IPS-18a (cell line): ENCODE data around the gene DHCR24.

Source experiments
- H3K27ac ChIP-seq: one replicate; pipeline ENCODE4 v1.5.1; 2013; ENCODE audit warnings: low read length
- H3K27me3 ChIP-seq: one replicate; pipeline ENCODE4 v1.6.1; 2013; ENCODE audit warnings: mild to moderate bottlenecking, low read length; ENCODE audit not compliant: control insufficient read depth, insufficient read depth
- H3K36me3 ChIP-seq: one replicate; pipeline ENCODE4 v1.6.1; 2013; ENCODE audit warnings: low read depth, low read length; ENCODE audit not compliant: control insufficient read depth
- H3K4me1 ChIP-seq: one replicate; pipeline ENCODE4 v1.6.1; 2013; ENCODE audit warnings: low read depth, low read length; ENCODE audit not compliant: control insufficient read depth
- H3K4me3 ChIP-seq: one replicate; pipeline ENCODE4 v1.5.1; 2013; ENCODE audit warnings: low read length
- H3K9ac ChIP-seq: one replicate; pipeline ENCODE4 v1.6.1; 2013; ENCODE audit warnings: mild to moderate bottlenecking, low read length, moderate library complexity
- H3K9me3 ChIP-seq: one replicate; pipeline ENCODE4 v1.6.1; 2013; ENCODE audit warnings: low read depth, low read length; ENCODE audit not compliant: control insufficient read depth

The DHCR24 gene

DNA sequence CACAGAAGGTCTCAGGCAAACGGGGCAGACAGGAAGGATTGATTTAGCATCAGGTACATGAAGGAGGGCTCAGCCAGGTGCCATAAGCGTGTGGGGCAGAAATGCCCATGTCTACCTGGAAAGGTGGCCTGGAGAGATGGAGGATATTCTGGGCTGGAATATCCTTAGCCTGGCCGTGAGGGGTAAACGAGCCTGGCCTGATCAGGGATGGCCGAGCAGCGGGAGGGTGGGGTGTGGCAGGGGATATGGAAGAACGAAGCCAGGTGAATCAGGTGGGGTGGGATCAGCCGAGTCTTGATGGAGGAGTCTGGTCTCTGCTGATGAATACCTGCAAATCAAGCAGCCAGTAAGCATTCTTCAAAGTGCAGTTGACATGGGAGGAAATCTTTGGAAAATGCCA, 50.4 kb downstream of the DHCR24 start:
- H3K27me3 ChIP-seq, result no peaks in the 10 kb centered on the region
- no peak overlapping the region for H3K4me3 ChIP-seq
- H3K9ac ChIP-seq, result no peak overlapping the region
- H3K36me3 ChIP-seq, result no peaks in the 10 kb centered on the region
- no peaks in the 10 kb centered on the region for H3K4me1 ChIP-seq
- H3K27ac ChIP-seq, result no peak overlapping the region
- no peaks in the 10 kb centered on the region for H3K9me3 ChIP-seq

GRCh38 chr1:54835970-54836369, 51.0 kb downstream of the DHCR24 start:
- Histone ChIP-seq H3K4me3 (no peak overlapping the region), H3K27ac (no peak overlapping the region), H3K36me3 (no peaks in the 10 kb centered on the region), H3K4me1 (no peaks in the 10 kb centered on the region), H3K9me3 (no peaks in the 10 kb centered on the region), H3K27me3 (no peaks in the 10 kb centered on the region), H3K9ac (no peak overlapping the region)

DNA sequence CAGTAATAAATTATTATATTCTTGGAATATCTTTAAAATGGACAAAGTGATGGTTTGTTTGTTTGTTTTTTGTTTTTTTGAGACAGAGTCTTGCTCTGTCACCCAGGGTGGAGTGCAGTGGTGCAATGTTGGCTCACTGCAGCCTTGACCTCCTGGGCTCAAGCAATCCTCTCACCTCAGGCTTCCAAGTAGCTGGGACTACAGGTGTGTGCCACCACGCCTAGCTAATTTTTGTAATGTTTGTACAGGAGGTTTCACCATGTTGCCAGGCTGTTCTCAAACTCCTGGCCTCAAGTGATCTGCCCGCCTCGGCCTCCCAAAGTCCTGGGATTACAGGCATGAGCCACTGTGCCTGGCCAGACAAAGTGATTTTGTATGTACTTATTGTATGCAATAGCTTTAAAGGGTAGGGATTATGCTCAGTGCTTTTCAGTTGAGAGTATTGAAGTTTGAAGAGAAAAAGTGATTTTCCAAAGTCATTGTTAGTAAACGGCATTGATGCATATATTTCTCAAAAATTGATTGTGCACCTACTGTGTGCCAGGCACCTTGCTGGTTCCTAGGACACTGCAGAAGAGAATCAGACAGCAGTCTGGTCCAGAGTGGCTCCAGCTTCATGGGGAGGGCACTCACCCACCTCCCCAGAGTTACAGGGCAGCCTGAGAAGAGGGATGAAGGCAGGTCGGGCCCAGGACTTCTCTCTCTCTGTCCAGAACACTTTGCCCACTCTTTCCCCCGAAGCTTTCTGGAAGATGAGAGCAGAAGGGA, 51.7 kb downstream of the DHCR24 start:
- H3K27me3 ChIP-seq, result no peaks in the 10 kb centered on the region
- no peaks in the 10 kb centered on the region for H3K36me3 ChIP-seq
- H3K27ac ChIP-seq, result no peak overlapping the region
- no peak overlapping the region for H3K4me3 ChIP-seq
- no peaks in the 10 kb centered on the region for H3K4me1 ChIP-seq
- H3K9me3 ChIP-seq, result no peaks in the 10 kb centered on the region
- H3K9ac ChIP-seq, result no peak overlapping the region

DNA sequence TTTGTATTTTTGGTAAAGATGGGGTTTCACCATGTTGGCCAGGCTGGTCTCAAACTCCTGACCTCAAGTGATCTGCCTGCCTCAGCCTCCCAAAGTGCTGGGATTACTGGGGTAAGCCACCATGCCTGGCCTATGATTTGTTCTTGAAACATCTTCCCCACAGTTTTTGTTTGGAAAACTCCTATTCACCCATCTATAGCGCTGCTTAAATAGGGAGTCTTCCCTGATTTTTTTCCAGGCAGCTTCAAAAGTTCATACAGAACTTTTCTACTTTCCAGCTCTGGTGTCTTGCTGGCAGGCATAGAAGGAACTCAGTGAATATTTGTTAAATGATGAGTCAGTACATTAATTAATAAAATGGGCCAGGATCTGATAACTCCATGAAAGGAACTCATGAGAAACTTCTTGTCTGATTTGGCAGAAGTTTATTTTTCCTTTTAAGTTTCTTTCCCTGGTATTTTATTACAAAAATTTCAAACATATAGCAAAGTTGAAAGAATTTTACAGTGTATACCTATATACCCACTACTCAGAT, 52.9 kb downstream of the DHCR24 start:
- Histone ChIP-seq H3K9ac (no peak overlapping the region), H3K9me3 (no peaks in the 10 kb centered on the region), H3K4me3 (no peak overlapping the region), H3K36me3 (no peaks in the 10 kb centered on the region), H3K4me1 (no peaks in the 10 kb centered on the region), H3K27me3 (no peaks in the 10 kb centered on the region), H3K27ac (no peak overlapping the region)

- Histone ChIP-seq H3K9me3 (peaks cover 1% of the 10 kb centered on the region), H3K9ac (no peak overlapping the region), H3K4me1 (no peaks in the 10 kb centered on the region), H3K36me3 (no peaks in the 10 kb centered on the region), H3K27me3 (no peaks in the 10 kb centered on the region), H3K27ac (no peak overlapping the region), H3K4me3 (no peak overlapping the region)
These were observed 53.9 kb downstream of the DHCR24 start for GRCh38 chr1:54833121-54833520.

GRCh38 chr1:54826226-54826816, 60.7 kb downstream of the DHCR24 start:
- Histone ChIP-seq H3K4me3 (no peak overlapping the region), H3K9ac (no peak overlapping the region), H3K27me3 (no peaks in the 10 kb centered on the region), H3K4me1 (no peaks in the 10 kb centered on the region), H3K36me3 (no peaks in the 10 kb centered on the region), H3K9me3 (peaks cover 2% of the 10 kb centered on the region), H3K27ac (no peak overlapping the region)

DNA sequence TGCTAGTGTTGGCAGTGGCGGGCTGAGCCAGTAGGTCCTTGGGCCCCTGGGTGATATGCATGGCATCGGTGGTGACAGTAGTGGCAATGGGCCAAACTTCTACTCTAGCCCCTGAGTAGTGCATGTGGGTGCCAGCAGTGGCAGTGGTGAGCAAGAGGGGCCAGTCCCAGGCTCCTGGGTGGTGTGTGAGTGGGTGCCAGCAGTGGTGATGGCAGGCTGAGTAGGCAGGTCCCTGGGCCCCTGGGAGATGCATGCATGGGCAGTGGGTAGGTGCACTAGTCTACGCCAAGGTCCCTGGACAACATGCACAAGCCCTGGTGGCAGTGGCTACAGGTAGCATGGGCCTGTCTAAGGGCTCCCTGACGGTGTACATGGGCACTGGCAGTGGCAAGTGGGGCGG, 61.3 kb downstream of the DHCR24 start:
- no peak overlapping the region for H3K27ac ChIP-seq
- no peaks in the 10 kb centered on the region for H3K27me3 ChIP-seq
- H3K36me3 ChIP-seq, result no peaks in the 10 kb centered on the region
- peaks cover 2% of the 10 kb centered on the region for H3K9me3 ChIP-seq
- H3K4me1 ChIP-seq, result no peaks in the 10 kb centered on the region
- no peak overlapping the region for H3K9ac ChIP-seq
- H3K4me3 ChIP-seq, result no peak overlapping the region

GRCh38 chr1:54823670-54824069, 63.3 kb downstream of the DHCR24 start:
- H3K4me3 ChIP-seq, result no peak overlapping the region
- no peak overlapping the region for H3K27ac ChIP-seq
- no peaks in the 10 kb centered on the region for H3K4me1 ChIP-seq
- no peaks in the 10 kb centered on the region for H3K36me3 ChIP-seq
- H3K9ac ChIP-seq, result no peak overlapping the region
- H3K27me3 ChIP-seq, result no peaks in the 10 kb centered on the region
- peaks cover 2% of the 10 kb centered on the region for H3K9me3 ChIP-seq

DNA sequence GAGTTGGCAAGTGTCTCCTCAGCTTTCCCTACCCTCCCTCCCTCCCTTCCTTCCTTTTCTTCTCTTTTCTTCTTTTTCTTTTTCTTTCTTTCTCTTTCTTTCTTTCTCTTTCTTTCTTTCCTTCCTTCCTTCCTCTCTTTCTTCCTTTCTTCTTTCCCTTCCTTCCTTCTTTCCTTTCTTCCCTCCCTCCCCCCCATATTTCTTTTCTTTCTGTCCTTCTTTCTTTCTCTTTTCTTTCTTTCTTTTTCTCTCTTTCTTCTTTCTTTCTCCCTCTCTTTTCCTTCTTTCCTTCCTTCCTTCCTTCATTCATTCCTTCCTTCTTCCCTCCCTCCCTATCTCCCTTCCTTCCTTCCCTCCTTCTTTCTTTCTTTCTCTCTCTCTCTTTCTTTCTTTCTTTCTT, 67.3 kb downstream of the DHCR24 start:
- Histone ChIP-seq H3K36me3 (no peaks in the 10 kb centered on the region), H3K9ac (no peak overlapping the region), H3K27me3 (no peaks in the 10 kb centered on the region), H3K27ac (no peak overlapping the region), H3K4me3 (no peak overlapping the region), H3K4me1 (peaks cover 2% of the 10 kb centered on the region), H3K9me3 (no peaks in the 10 kb centered on the region)

- Histone ChIP-seq H3K9me3 (no peaks in the 10 kb centered on the region), H3K36me3 (no peaks in the 10 kb centered on the region), H3K4me1 (peaks cover 8% of the 10 kb centered on the region), H3K27ac (no peak overlapping the region), H3K9ac (no peak overlapping the region), H3K27me3 (no peaks in the 10 kb centered on the region), H3K4me3 (no peak overlapping the region)
These were observed 67.8 kb downstream of the DHCR24 start for GRCh38 chr1:54819195-54819536.

DNA sequence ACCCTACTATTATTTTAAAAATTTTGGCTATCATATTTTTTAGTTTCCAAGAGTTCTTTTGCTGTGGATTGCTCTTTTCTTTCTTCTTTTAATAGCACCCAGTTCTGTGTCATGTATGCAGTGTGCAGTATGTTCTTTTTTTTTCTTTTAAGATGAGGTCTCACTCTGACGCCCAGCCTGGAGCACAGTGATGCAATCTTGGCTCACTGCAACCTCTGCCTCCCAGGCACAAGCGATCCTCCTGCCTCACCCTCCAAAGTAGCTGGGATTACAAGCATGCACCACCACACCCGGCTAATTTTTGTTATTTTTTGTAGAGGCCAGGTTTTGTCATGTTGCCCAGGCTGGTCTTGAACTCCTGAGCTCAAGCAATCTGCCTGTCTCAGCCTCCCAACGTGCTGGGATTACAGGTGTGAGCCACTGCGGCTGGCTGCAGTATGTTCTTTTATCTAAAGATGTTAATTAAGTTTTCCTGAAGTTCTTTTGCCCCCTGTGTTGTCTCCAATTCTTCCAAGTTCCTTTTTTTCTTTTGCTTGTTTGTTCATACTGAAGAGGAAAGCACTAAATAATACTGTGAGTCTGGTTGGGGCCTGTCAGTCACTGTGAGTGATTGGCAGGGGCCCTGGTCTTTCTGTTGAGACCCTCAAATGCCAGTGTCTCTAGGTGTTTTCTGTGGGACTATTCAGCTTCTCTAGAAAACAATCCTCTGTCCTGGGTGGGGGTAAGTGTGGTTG, 68.4 kb downstream of the DHCR24 start:
- Histone ChIP-seq H3K4me3 (no peak overlapping the region), H3K27ac (no peak overlapping the region), H3K36me3 (no peaks in the 10 kb centered on the region), H3K9me3 (no peaks in the 10 kb centered on the region), H3K9ac (no peak overlapping the region), H3K27me3 (no peaks in the 10 kb centered on the region), H3K4me1 (peaks cover 13% of the 10 kb centered on the region)
